Activated T-cell treated with anti-CD3 and anti-CD28 coated beads, Interleukin-2, amount 50 U/mL, for 72 hours (primary cell): ENCODE results near the gene MRRF. TPM values are rescaled to one million over a fixed set of nuclear protein-coding genes. Genes with fewer than 3 reads are reported as not detected.
"Not testable (repeated sequence)": the region's sequence is repeated elsewhere in the genome, so short reads cannot be mapped to it uniquely, and the experiment has no call there.

ENCODE experiments used
- ATAC-seq, 2 donors: fragments of 150-1000 bp; cut with Tn5 transposase; replicated peaks in 1 of 2; 2 replicates each; pipeline ENCODE4 v1.10.0; 2021; ENCODE audit warnings: moderate library complexity in 2 of 2, mild to moderate bottlenecking in 1 of 2
- DNase-seq, 2 donors: peaks; one replicate each; pipeline ENCODE4 v3.0.0; 2021 to 2022; ENCODE audit warnings: mixed read lengths in 1 of 2
- H3K27ac Mint-ChIP-seq: one replicate; pipeline ENCODE4 v1.8.0; 2022; ENCODE audit warnings: mild to moderate bottlenecking, moderate library complexity, mixed read lengths
- H3K27me3 Mint-ChIP-seq: one replicate; pipeline ENCODE4 v1.8.0; 2022; ENCODE audit warnings: low read depth, mixed read lengths
- H3K36me3 Mint-ChIP-seq, 2 donors: one replicate each; pipeline ENCODE4 v1.8.0; 2022; ENCODE audit warnings: mixed read lengths in 2 of 2, mild to moderate bottlenecking in 1 of 2; ENCODE audit not compliant: insufficient read depth in 2 of 2
- H3K4me1 Mint-ChIP-seq: one replicate; pipeline ENCODE4 v1.8.0; 2022; ENCODE audit warnings: low read depth, mixed read lengths
- H3K4me3 Mint-ChIP-seq, 2 donors: one replicate each; pipeline ENCODE4 v1.8.0; 2022; ENCODE audit warnings: mild to moderate bottlenecking in 2 of 2, mixed read lengths in 2 of 2, moderate library complexity in 2 of 2
- H3K9me3 Mint-ChIP-seq, 2 donors: one replicate each; pipeline ENCODE4 v1.8.0; 2022; ENCODE audit warnings: mixed read lengths in 2 of 2
- total RNA-seq, 2 donors: library from RNA; stranded (reverse); gene quantifications; one replicate each; pipeline ENCODE4 v1.2.3, GENCODE V29; 2022

MRRF gene
- total RNA-seq, 2 donors from 2014 or later = 42.6 to 47.7 TPM

- H3K9me3 Mint-ChIP-seq = no peaks in the 10 kb centered on the region
- DNase-seq (no peak), ATAC-seq (no peak)
- peak overlapping the region in 1 of 2 donors; percentile 76 for H3K4me3 Mint-ChIP-seq
- H3K4me1 Mint-ChIP-seq = peaks cover 22% of the 10 kb centered on the region
- H3K27ac Mint-ChIP-seq = no peak overlapping the region
- no peaks in the 10 kb centered on the region for H3K36me3 Mint-ChIP-seq
- peaks cover 32% of the 10 kb centered on the region for H3K27me3 Mint-ChIP-seq
Measured at GRCh38 chr9:122348288-122348777, 83.7 kb downstream of the MRRF start.

DNA sequence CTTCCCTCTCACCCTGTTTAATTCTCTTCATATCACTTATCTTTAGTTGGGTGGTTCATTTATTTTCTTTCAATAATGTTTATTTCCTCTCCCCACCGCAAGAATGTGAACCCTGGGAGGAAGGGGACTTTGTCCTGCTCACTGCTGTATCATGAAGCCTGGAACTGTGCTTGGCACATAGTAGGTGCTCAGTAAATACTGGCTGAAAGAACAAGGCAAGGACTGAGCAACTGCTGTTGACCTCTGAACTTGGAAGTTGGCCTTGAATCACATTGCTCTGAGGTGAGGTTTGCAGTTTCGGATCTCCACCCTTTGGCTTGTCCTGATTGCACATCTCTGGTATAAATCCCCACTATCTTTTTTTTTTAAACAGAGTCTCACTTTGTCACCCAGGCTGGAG lies 84.1 kb downstream of the MRRF start:
- peaks cover 22% of the 10 kb centered on the region for H3K4me1 Mint-ChIP-seq
- no peak for ATAC-seq
- no peaks in the 10 kb centered on the region for H3K9me3 Mint-ChIP-seq
- H3K36me3 Mint-ChIP-seq = no peaks in the 10 kb centered on the region
- no peak for DNase-seq
- peaks cover 32% of the 10 kb centered on the region for H3K27me3 Mint-ChIP-seq
- H3K4me3 Mint-ChIP-seq = peak overlapping the region in 1 of 2 donors; percentile 15
- H3K27ac Mint-ChIP-seq = no peak overlapping the region

- Mint-ChIP-seq H3K27me3 (peaks cover 32% of the 10 kb centered on the region), H3K4me3 (no peak overlapping the region), H3K4me1 (peaks cover 22% of the 10 kb centered on the region), H3K36me3 (no peaks in the 10 kb centered on the region), H3K9me3 (no peaks in the 10 kb centered on the region), H3K27ac (no peak overlapping the region)
- ATAC-seq (no peak), DNase-seq (no peak)
Measured at GRCh38 chr9:122349201-122349600, 84.5 kb downstream of the MRRF start.

DNA sequence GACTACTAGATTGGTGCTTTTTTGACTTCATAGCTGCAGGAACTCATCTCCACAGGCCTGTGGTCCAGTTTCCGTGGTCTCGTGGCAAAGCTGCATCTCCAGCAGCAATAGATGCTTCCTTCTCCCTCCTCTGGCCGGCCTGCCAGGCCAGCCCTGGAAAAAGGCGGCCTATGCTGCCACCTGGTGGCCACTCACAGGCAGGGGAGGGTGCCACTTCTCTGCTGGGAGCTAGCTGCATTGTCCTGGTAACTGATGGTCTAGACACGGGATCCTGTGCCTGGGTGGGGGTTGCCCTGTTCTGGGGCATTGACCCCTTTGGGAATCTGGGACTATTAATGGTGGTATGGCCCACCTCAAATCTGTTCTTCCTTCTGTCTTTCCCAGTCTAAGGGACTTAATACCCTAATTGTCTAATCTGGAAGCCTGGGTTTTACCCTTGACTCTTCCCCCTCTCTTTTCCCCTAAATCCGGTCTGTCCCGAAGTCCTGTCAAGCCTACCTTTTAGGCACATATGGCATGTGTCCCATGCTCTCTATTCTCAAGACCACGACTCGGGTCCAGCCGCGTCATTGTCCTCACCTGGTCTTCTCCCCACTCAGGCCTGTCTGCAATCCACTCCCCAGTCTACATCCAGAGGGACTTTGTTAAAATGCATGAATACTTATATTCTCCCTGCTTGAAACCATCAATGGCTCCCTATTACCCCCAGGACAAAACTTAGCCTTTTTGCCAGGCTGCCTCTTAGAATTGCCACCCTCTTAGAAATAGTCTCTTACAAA lies 86.1 kb downstream of the MRRF start:
- ATAC-seq (peak; percentile 88 to 89), DNase-seq (peak; percentile 79 to 86)
- H3K27ac Mint-ChIP-seq = no peak overlapping the region
- H3K9me3 Mint-ChIP-seq = no peaks in the 10 kb centered on the region
- H3K27me3 Mint-ChIP-seq = peaks cover 32% of the 10 kb centered on the region
- H3K36me3 Mint-ChIP-seq = no peaks in the 10 kb centered on the region
- no peak overlapping the region for H3K4me3 Mint-ChIP-seq
- peaks cover 22% of the 10 kb centered on the region for H3K4me1 Mint-ChIP-seq

DNA sequence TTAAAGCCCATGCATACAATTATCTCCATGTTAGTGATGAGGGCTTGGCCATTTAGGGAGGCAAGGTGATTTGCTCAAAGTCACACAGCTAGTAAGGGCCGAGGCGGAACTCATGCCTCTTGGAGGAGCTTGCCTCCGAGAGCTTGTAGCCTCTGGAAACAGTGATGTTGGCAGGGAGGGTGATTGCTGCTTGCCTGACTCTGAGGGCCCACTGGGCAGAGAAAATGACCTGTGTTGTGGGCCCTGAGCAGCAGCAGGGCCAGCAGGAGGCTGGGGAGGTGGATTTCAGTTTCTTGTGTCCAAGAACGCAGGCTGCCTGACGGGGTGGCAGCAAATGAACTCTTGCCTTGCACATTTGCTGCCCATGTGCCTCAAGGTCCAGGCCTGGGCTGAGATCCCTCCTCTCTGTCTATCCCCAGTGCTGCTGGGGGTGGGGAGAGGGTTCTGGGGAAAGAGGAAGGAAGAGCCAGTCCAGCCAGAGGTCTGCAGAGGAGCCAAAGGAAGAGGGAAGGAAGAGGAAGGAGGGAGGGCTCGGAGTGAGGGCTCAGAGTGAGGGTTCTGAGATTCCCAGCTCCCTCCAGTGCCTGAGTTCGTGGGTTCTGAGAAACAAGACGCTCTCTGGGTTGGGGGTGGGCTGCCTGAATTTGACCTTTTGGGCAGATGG lies 90.0 kb downstream of the MRRF start:
- Mint-ChIP-seq H3K4me1 (peaks cover 8% of the 10 kb centered on the region), H3K27me3 (peaks cover 6% of the 10 kb centered on the region), H3K9me3 (peaks cover 3 to 4% of the 10 kb centered on the region in 2 donors), H3K36me3 (peaks cover 2 to 3% of the 10 kb centered on the region in 2 donors), H3K27ac (no peak overlapping the region), H3K4me3 (no peak overlapping the region)
- ATAC-seq (no peak), DNase-seq (no peak)

DNA sequence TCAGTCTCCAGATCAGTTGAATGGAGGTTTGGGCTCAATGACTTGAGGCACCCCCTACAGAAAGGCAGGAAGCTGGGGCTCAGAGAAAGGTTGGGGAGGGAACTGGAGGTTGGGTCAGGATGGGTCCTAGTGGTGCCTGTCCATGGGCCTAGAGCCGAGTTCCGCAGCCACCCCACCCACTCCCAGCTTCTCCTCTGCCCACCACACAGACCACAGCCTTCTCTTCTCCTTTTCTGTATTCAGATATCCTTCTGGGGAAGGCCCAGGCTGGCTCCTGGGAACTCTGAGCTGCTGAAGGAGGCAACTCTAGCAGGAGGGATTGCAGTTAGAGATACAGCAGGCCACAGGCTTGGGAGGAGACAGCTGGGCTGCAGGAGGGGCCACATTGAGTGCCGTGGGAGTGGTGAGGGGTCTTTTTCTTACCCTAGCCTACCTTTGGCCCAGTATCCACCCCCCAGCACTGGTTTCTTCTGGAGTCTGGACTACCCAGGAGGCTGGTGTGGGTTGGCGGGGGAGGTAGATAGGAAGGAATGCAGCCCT lies 90.7 kb downstream of the MRRF start:
- no peak for DNase-seq
- Mint-ChIP-seq H3K36me3 (peaks cover 2 to 3% of the 10 kb centered on the region in 2 donors), H3K4me1 (peaks cover under 1% of the 10 kb centered on the region), H3K27me3 (no peaks in the 10 kb centered on the region), H3K4me3 (no peak overlapping the region), H3K27ac (no peak overlapping the region), H3K9me3 (peaks cover 3 to 4% of the 10 kb centered on the region in 2 donors)
- ATAC-seq = no peak

- peaks cover 5% of the 10 kb centered on the region for H3K4me1 Mint-ChIP-seq
- H3K36me3 Mint-ChIP-seq = peaks cover 2 to 3% of the 10 kb centered on the region in 2 donors
- no peak for ATAC-seq
- H3K27me3 Mint-ChIP-seq = no peaks in the 10 kb centered on the region
- no peak overlapping the region for H3K27ac Mint-ChIP-seq
- H3K9me3 Mint-ChIP-seq = peaks cover 3 to 4% of the 10 kb centered on the region in 2 donors
- no peak for DNase-seq
- no peak overlapping the region for H3K4me3 Mint-ChIP-seq
Measured at GRCh38 chr9:122356627-122357026, 91.9 kb downstream of the MRRF start.

- Mint-ChIP-seq H3K27ac (no peak overlapping the region), H3K36me3 (peaks cover 2 to 3% of the 10 kb centered on the region in 2 donors), H3K9me3 (peaks cover 3 to 4% of the 10 kb centered on the region in 2 donors), H3K4me3 (no peak overlapping the region), H3K27me3 (no peaks in the 10 kb centered on the region), H3K4me1 (peaks cover 5% of the 10 kb centered on the region)
- DNase-seq (peak in 1 of 2 donors; percentile 29), ATAC-seq (peak; percentile 33 to 70)
Measured at GRCh38 chr9:122360891-122361290, 96.2 kb downstream of the MRRF start.

GRCh38 chr9:122363131-122363530 lies 98.4 kb downstream of the MRRF start:
- not testable (repeated sequence) for ATAC-seq, H3K27ac Mint-ChIP-seq, DNase-seq, H3K4me3 Mint-ChIP-seq, H3K9me3 Mint-ChIP-seq, H3K27me3 Mint-ChIP-seq, H3K4me1 Mint-ChIP-seq, H3K36me3 Mint-ChIP-seq

- Mint-ChIP-seq H3K4me1 (peaks cover 5% of the 10 kb centered on the region), H3K27ac (no peak overlapping the region), H3K9me3 (no peaks in the 10 kb centered on the region), H3K36me3 (peaks cover 0 to under 1% of the 10 kb centered on the region in 2 donors), H3K27me3 (no peaks in the 10 kb centered on the region), H3K4me3 (no peak overlapping the region)
- DNase-seq (no peak), ATAC-seq (no peak)
Measured at GRCh38 chr9:122364117-122364782, 99.6 kb downstream of the MRRF start.

DNA sequence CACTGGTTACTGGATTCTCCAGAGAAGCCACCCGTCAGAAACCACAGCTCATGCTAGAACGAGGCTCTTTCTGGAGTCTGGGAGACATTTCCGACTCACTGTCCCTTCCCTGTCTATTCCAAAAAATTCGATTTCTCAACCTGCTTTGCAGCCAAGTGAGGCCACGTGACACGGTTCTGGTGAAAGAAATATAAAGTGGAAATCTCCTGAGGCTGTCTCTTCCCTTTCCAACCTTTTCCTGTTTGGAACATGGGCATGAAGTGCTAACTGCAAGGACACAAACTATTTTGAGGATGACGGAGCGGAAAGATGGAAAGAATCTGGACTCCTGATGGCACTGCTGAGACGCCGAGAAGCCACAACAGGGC lies 100.1 kb downstream of the MRRF start:
- Mint-ChIP-seq H3K36me3 (no peaks in the 10 kb centered on the region), H3K4me3 (no peak overlapping the region), H3K27ac (no peak overlapping the region), H3K9me3 (no peaks in the 10 kb centered on the region), H3K4me1 (peaks cover 5% of the 10 kb centered on the region), H3K27me3 (peaks cover 1% of the 10 kb centered on the region)
- DNase-seq (no peak), ATAC-seq (no peak)

DNA sequence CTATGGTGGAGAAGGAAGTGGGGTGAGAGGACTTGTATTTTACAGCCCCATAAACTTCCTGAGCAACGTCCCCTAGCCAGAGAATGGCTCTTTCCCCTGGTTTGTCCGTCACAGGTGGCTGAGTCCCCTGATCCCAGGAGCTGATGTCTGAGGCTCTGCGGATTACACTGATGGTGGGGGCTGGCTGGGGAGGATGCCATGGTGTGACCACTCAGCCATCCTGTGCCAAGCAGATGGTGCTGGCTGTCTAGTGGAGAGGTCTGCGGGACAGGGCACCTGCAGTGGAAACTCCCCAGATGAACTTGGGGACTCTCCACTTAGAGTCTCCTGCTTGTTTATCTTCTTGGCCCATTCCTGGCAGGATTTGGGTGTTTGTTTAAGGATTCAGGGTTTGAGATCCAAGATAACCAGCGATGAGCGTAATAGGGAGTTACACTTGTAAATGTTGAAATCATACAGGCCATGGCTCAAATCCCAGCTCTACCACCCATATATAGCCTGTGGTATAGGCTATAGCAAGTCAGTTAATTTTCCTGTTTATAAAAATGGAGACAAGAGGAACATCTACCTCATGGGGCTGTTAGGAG lies 101.5 kb downstream of the MRRF start:
- peaks cover 15% of the 10 kb centered on the region for H3K27me3 Mint-ChIP-seq
- H3K4me3 Mint-ChIP-seq = no peak overlapping the region
- no peaks in the 10 kb centered on the region for H3K9me3 Mint-ChIP-seq
- H3K4me1 Mint-ChIP-seq = peaks cover 9% of the 10 kb centered on the region
- ATAC-seq (no peak), DNase-seq (no peak)
- no peaks in the 10 kb centered on the region for H3K36me3 Mint-ChIP-seq
- H3K27ac Mint-ChIP-seq = no peak overlapping the region

DNA sequence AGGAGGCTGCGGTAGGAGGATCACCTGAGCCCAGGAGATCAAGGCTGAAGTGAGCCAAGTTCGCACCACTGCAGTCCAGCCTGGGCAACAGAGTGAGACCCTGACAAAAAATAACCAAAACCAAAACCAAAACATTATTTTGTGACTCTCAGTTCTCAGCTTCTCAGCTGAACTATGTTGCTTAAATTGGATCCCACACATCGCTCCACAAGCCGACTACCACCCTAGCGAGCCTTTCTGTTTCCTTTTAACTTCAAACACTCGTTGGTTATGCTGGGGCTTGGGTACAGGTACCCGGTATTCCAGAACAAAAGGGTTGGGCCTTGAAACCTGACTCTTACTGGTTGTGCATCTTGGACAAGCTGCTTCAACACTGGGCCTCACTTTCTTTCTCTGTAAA lies 102.4 kb downstream of the MRRF start:
- no peaks in the 10 kb centered on the region for H3K36me3 Mint-ChIP-seq
- no peaks in the 10 kb centered on the region for H3K9me3 Mint-ChIP-seq
- H3K4me1 Mint-ChIP-seq = peaks cover 12% of the 10 kb centered on the region
- H3K27ac Mint-ChIP-seq = no peak overlapping the region
- H3K4me3 Mint-ChIP-seq = no peak overlapping the region
- DNase-seq (no peak), ATAC-seq (no peak)
- peaks cover 24% of the 10 kb centered on the region for H3K27me3 Mint-ChIP-seq
